ENCODE results near the gene AGRN. TPM values are rescaled to one million over a fixed set of nuclear protein-coding genes. Genes with fewer than 3 reads are reported as not detected.
A peak's percentile ranks its signal among the peaks of the same experiment; 100 is the strongest.

The AGRN gene
- total and polyA plus RNA-seq, 2 of the 4 experiments (the other 2 are of a cell fraction), result 8.1 to 115 TPM

DNA sequence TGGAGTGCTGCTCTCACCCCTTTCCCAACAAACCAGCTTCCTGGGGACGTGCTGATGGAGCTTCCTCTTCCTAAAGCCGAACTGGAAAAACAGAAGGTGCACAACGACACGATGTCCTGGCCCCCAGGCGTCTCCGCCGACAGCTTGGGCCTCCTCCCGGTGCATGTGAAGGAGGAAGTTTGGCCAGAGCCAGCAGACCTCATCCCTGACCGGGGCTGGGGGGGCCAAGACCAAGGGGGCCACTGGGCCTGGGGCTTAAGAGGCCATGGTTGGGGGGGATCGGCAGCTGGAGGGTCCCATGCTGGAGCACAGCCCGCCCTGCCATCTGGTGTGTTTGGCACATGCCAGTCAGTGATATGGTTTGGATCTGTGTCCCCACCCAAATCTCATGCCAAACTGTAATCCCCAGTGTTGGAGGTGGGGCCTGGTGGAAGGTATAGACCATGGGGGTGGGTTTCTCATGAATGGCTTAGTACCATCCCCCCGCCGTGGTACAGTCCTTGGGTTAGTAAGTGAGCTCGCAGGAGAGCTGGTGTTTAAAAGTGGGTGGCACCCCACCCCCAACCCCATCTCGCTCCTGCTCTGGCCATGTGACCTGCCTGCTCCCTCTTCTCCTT, 26.4 kb upstream of the AGRN start:
- no peak overlapping the region for H2BK20ac ChIP-seq (ENCODE audit: low read depth, low read length)
- no peaks in the 10 kb centered on the region for H3K9me1 ChIP-seq (ENCODE audit: insufficient read depth, low read length)
- H3K4me3 ChIP-seq (ENCODE audit: insufficient read depth, low read depth, low read length), result no peak overlapping the region
- peaks cover 10% of the 10 kb centered on the region for H3K9me3 ChIP-seq (ENCODE audit: control insufficient read depth, insufficient read depth, low read length)
- POLR2A ChIA-PET (ENCODE audit: unreplicated experiment), result interaction anchor here (0.5 kb wide), 1 partner anchor 89 kb away, joined by 13 read pairs; no protein-coding TSS in a partner anchor
- H3K4ac ChIP-seq (ENCODE audit: low read depth, low read length), result no peak overlapping the region
- no peaks in the 10 kb centered on the region for H3K27me3 ChIP-seq (ENCODE audit: control insufficient read depth, insufficient read depth, low read length)
- H2BK5ac ChIP-seq (ENCODE audit: low read depth, low read length, poor library complexity, severe bottlenecking), result no peak overlapping the region
- no peak overlapping the region for H2AK5ac ChIP-seq (ENCODE audit: low read depth, low read length)
- BruUV-seq (replicated peaks), result no TSS peak
- H4K91ac ChIP-seq (ENCODE audit: insufficient read depth, low read depth, low read length), result no peak overlapping the region
- no peak overlapping the region for H2AK9ac ChIP-seq (replicated peaks; ENCODE audit: low read depth, low read length, poor library complexity)
- peaks cover 0 to 10% of the 10 kb centered on the region in 2 experiments; a peak in 3 of 4 replicates for H3K79me1 ChIP-seq (ENCODE audit: low read depth in 1 of 2, low read length in 2 of 2)
- H3K36me3 ChIP-seq (ENCODE audit: control insufficient read depth, insufficient read depth, low read length), result no peaks in the 10 kb centered on the region
- H4K8ac ChIP-seq (ENCODE audit: low read depth in 2 of 2, low read length in 2 of 2), result no peak overlapping the region
- in situ Hi-C loops (cut with MboI; ENCODE audit: low sequenced_read_pairs) (no loop called here), dilution Hi-C loops (cut with HindIII; ENCODE audit: low sequenced_read_pairs, unreplicated experiment) (no loop called here), intact Hi-C loops (cut with micrococcal nuclease) (no loop called here)
- H3K14ac ChIP-seq (replicated peaks; ENCODE audit: low read depth, low read length), result no peak overlapping the region
- no peak overlapping the region for H2BK120ac ChIP-seq (ENCODE audit: low read depth, low read length)
- WGBS, 2 experiments (ENCODE audit: extremely low coverage in 2 of 2, insufficient read length in 1 of 2), result no CpG with 5 or more reads among the region's 15 CpGs
- CTCF ChIA-PET, result no interaction called here
- no peak overlapping the region for H3K9ac ChIP-seq (ENCODE audit: low read depth, low read length)
- peaks cover 4% of the 10 kb centered on the region; the same call in 1 of the 2 replicates for H4K20me1 ChIP-seq (ENCODE audit: insufficient read depth, low read length)
- H3K23ac ChIP-seq (ENCODE audit: low read depth, low read length), result no peak overlapping the region
- H3K18ac ChIP-seq (ENCODE audit: low read depth, low read length), result no peak overlapping the region
- DNase-seq (peak; percentile 25), ATAC-seq (ENCODE audit: low read depth) (no peak)
- no peak overlapping the region for H2AFZ ChIP-seq (replicated peaks; ENCODE audit: low read length, poor library complexity)
- 0 out of 2 replicates have a peak, but pooled peaks have one; percentile 1 for TF ChIP-seq MAZ (IDR thresholded peaks at IDR 0.05; ENCODE audit: borderline replicate concordance, low read depth, low read length)
- no peak for TF ChIP-seq MAFK (IDR thresholded peaks at IDR 0.05; ENCODE audit: low read depth, low read length)
- TF ChIP-seq, protein P1, sequence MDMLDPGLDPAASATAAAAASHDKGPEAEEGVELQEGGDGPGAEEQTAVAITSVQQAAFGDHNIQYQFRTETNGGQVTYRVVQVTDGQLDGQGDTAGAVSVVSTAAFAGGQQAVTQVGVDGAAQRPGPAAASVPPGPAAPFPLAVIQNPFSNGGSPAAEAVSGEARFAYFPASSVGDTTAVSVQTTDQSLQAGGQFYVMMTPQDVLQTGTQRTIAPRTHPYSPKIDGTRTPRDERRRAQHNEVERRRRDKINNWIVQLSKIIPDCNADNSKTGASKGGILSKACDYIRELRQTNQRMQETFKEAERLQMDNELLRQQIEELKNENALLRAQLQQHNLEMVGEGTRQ (IDR thresholded peaks at IDR 0.05; ENCODE audit: low read depth, low read length), result peak; percentile 38; the same call in 1 of the 2 replicates
- no peak for TF ChIP-seq CTCF (conservative IDR thresholded peaks at IDR 0.05; ENCODE audit: low read depth, low read length)
- TF ChIP-seq SMC3 (IDR thresholded peaks at IDR 0.05; ENCODE audit: low read depth, low read length), result no peak
- no peak for TF ChIP-seq CHD1 (IDR thresholded peaks at IDR 0.05; ENCODE audit: low read depth, low read length)
- no peak for TF ChIP-seq NFE2L2 (IDR thresholded peaks at IDR 0.05; ENCODE audit: low read depth, low read length)
- no peak for TF ChIP-seq ELK1 (IDR thresholded peaks at IDR 0.05; ENCODE audit: borderline replicate concordance, low read depth, low read length)
- TF ChIP-seq BHLHE40 (IDR thresholded peaks at IDR 0.05; ENCODE audit: low read depth, low read length), result no peak
- TF ChIP-seq RAD21 (IDR thresholded peaks at IDR 0.05; ENCODE audit: low read length), result no peak
- TF ChIP-seq MXI1 (IDR thresholded peaks at IDR 0.05; ENCODE audit: borderline replicate concordance, low read depth, low read length), result no peak
- peak; percentile 86 for TF ChIP-seq POLR2A (IDR thresholded peaks at IDR 0.05; ENCODE audit: low read depth, low read length)
- TF ChIP-seq FOS (IDR thresholded peaks at IDR 0.05; ENCODE audit: low read depth, low read length), result no peak
- TF ChIP-seq RFX5 (IDR thresholded peaks at IDR 0.05; ENCODE audit: low read depth, low read length), result no peak
- no peak for TF ChIP-seq CEBPB (IDR thresholded peaks at IDR 0.05; ENCODE audit: low read depth, low read length)
- TF ChIP-seq RCOR1 (IDR thresholded peaks at IDR 0.05; ENCODE audit: insufficient replicate concordance, low read length), result no peak
- H2BK15ac ChIP-seq (ENCODE audit: low read depth, low read length), result no peak overlapping the region
- no peak overlapping the region for H4K5ac ChIP-seq (ENCODE audit: low read depth, low read length)
- no peak overlapping the region for H3K56ac ChIP-seq (ENCODE audit: extremely low read depth, insufficient read depth, low read length)
- H3K4me2 ChIP-seq (ENCODE audit: low read depth, low read length), result no peak overlapping the region
- H3K4me1 ChIP-seq (ENCODE audit: control insufficient read depth, insufficient read depth, low read length), result peaks cover 4% of the 10 kb centered on the region; the same call in 1 of the 2 replicates
- no peak overlapping the region for H3K27ac ChIP-seq (ENCODE audit: insufficient read depth, low read length)

All from IMR-90 (cell line).